BJ (cell line): ENCODE results near the gene GTPBP3. TPM values are rescaled to one million over a fixed set of nuclear protein-coding genes. Genes with fewer than 3 reads are reported as not detected.

ENCODE experiments used
- CTCF ChIA-PET: fragments of 350-600 bp; formaldehyde crosslinking; extraction: SDS; loops from one replicate; lab custom pipeline; 2021; ENCODE audit warnings: antibody characterized with exemption, inconsistent platforms; lab: Yijun Ruan, JAX
- POLR2A ChIA-PET: fragments of 300-600 bp; sonication (Branson Sonifier 250); formaldehyde crosslinking; extraction: SDS; loops from one replicate; lab custom pipeline; 2021; ENCODE audit warnings: antibody characterized with exemption; lab: Charles Lee
- DNase-seq: peaks from one replicate; pipeline ENCODE4 v3.0.0-alpha.2; 2011; ENCODE audit warnings: low read depth
- H3K27me3 ChIP-seq: 2 replicates; pipeline ENCODE4 v1.6.0; 2011; ENCODE audit warnings: low read length; ENCODE audit not compliant: control insufficient read depth, insufficient read depth
- H3K36me3 ChIP-seq: 2 replicates; pipeline ENCODE4 v1.5.1; 2011; ENCODE audit warnings: low read length; ENCODE audit not compliant: control insufficient read depth, insufficient read depth
- H3K4me3 ChIP-seq: 2 replicates; pipeline ENCODE4 v1.5.1; 2011; ENCODE audit warnings: low read depth, mild to moderate bottlenecking, control low read depth, low read length
- polyA plus RNA-seq: library from polyadenylated mRNA; depleted of rRNA; stranded (reverse); fragments of >200 nt; gene quantifications from 2 replicates; pipeline ENCODE4 v1.2.3, GENCODE V29; 2011
- TF ChIP-seq, protein P1 (sequence below): IDR thresholded peaks from 2 replicates; pipeline ENCODE4 v1.5.1; 2011; ENCODE audit warnings: low read depth, mild to moderate bottlenecking, control low read depth, inconsistent platforms, low read length, moderate library complexity; ENCODE audit not compliant: insufficient read depth

The GTPBP3 gene
- polyA plus RNA-seq, 1 experiment = 6.3 TPM

DNA sequence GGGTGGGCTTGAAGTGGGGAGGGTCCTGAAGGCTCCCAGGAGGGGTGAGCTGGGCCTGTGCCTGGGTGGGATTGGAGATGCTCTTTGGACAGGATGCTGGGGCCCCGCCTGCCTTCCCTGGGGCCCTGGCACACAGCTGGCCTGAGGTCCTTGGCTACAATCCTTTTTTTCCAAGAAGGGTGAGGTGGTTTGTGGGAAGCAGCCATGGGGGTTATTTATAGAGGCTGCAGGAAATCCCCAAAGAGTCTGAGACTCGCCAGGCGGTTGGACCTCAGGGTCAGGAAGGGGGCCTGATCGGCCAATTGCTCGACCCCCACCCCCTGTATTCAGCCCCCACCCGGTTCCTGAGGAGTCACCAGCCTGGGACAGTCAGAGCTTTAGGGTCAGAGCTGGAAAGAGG lies 10.0 kb downstream of the GTPBP3 start:
- DNase-seq = no peak
- Histone ChIP-seq H3K4me3 (no peak overlapping the region), H3K27me3 (no peaks in the 10 kb centered on the region), H3K36me3 (no peaks in the 10 kb centered on the region)
- CTCF ChIA-PET = interaction anchor here (0.9 to 9.8 kb wide), 7 partner anchors 10 to 114 kb away, joined by 3 to 121 read pairs (median 3); partner anchors contain the start of gene NXNL1
- POLR2A ChIA-PET = no interaction called here
- TF ChIP-seq, protein P1, sequence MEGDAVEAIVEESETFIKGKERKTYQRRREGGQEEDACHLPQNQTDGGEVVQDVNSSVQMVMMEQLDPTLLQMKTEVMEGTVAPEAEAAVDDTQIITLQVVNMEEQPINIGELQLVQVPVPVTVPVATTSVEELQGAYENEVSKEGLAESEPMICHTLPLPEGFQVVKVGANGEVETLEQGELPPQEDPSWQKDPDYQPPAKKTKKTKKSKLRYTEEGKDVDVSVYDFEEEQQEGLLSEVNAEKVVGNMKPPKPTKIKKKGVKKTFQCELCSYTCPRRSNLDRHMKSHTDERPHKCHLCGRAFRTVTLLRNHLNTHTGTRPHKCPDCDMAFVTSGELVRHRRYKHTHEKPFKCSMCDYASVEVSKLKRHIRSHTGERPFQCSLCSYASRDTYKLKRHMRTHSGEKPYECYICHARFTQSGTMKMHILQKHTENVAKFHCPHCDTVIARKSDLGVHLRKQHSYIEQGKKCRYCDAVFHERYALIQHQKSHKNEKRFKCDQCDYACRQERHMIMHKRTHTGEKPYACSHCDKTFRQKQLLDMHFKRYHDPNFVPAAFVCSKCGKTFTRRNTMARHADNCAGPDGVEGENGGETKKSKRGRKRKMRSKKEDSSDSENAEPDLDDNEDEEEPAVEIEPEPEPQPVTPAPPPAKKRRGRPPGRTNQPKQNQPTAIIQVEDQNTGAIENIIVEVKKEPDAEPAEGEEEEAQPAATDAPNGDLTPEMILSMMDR = no peak

- TF ChIP-seq, protein P1 = no peak
- DNase-seq = no peak
- no peaks in the 10 kb centered on the region for H3K36me3 ChIP-seq
- CTCF ChIA-PET = interaction anchor here (1.1 to 9.8 kb wide), 4 partner anchors 21 to 113 kb away, joined by 3 to 121 read pairs (median 4); partner anchors contain the start of gene NXNL1
- POLR2A ChIA-PET = no interaction called here
- no peak overlapping the region for H3K4me3 ChIP-seq
- H3K27me3 ChIP-seq = no peaks in the 10 kb centered on the region
Measured at GRCh38 chr19:17347877-17348276, 10.5 kb downstream of the GTPBP3 start.

DNA sequence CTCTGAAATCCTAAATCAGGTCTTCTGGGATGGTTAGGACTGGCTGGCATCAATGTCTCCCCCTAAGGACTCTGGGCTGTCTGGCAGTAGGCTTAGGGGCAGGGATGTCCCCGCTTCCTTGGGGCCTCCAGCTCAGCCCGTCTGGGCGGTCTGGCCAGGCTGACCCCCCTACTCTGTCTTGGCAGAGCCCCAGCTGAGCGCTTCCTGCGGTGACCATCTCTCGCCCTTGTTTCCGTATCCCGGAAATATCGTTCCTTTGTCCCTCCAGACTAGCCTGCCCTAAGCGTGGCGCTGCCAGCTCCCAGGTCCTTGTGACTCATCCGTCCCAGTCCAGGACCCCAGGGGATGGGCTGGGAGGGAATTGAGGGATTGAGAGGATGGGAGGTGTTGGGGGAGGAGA lies 11.3 kb downstream of the GTPBP3 start:
- H3K36me3 ChIP-seq = no peaks in the 10 kb centered on the region
- ChIA-PET CTCF (interaction anchor here (1.5 to 9.8 kb wide), 2 partner anchors 10 to 38 kb away, joined by 5 to 121 read pairs; no protein-coding TSS in a partner anchor), POLR2A (no interaction called here)
- no peak for DNase-seq
- H3K27me3 ChIP-seq = no peaks in the 10 kb centered on the region
- TF ChIP-seq, protein P1 = no peak
- H3K4me3 ChIP-seq = no peak overlapping the region

DNA sequence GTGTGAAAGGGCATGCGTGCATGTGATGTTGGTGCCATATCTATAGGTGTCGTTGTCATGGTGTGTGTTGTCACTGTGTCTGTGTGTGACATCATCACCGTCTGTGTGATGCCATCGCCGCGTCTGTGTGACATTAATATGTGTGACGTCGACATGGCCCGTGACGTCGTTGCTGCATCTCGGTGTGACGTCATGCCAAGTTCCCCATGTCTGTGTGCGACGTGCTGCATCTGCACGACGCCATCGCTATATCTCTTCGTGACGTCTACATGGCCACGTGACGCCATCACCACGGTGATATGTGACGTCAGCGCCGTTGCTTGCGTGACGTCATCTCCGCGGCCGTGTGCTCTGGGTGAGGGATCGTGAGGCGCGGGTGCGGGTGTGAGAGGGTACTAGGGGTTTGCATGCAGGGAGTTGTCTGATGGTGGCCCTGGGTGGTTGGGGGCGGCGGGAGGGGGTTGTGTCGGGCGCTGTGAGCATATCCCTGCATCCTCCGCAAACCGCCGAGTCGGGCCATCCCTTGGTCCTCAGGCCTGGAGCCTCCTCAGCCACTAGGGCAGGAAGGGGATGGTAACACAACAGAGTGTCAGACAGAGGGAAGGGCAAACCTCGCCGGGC lies 14.6 kb downstream of the GTPBP3 start:
- H3K4me3 ChIP-seq = no peak overlapping the region
- ChIA-PET POLR2A (no interaction called here), CTCF (no interaction called here)
- DNase-seq = no peak
- H3K27me3 ChIP-seq = no peaks in the 10 kb centered on the region
- no peaks in the 10 kb centered on the region for H3K36me3 ChIP-seq
- TF ChIP-seq, protein P1 = no peak

- H3K4me3 ChIP-seq = no peak overlapping the region
- ChIA-PET POLR2A (no interaction called here), CTCF (interaction anchor here (1.5 kb wide), 1 partner anchor 33 kb away, joined by 5 read pairs; no protein-coding TSS in a partner anchor)
- no peak for DNase-seq
- TF ChIP-seq, protein P1 = no peak
- no peaks in the 10 kb centered on the region for H3K36me3 ChIP-seq
- no peaks in the 10 kb centered on the region for H3K27me3 ChIP-seq
Measured at GRCh38 chr19:17352608-17353280, 15.4 kb downstream of the GTPBP3 start.
